Common myeloid progenitor, CD34-positive (primary cell): ENCODE data around the gene BRSK2.
"Not testable (repeated sequence)": the region's sequence is repeated elsewhere in the genome, so short reads cannot be mapped to it uniquely, and the experiment has no call there.

Source experiments
- CTCF ChIA-PET: fragments of 350-600 bp; sonication (Branson Sonifier 250); formaldehyde crosslinking; loops from one replicate; lab custom pipeline; 2021; ENCODE audit warnings: antibody characterized with exemption; lab: Charles Lee
- POLR2A ChIA-PET: fragments of 350-600 bp; sonication (Branson Sonifier 250); formaldehyde crosslinking; loops from one replicate; lab custom pipeline; 2021; ENCODE audit warnings: antibody characterized with exemption; lab: Charles Lee
- DNase-seq, 3 donors: peaks; one replicate each; pipeline versions ENCODE4 v3.0.0 to v3.0.0-alpha.2; 2013
- H3K27ac ChIP-seq, 2 experiments: 1 replicate in 1 of 2; 2 replicates in 1 of 2; pipeline ENCODE4 v1.7.0; 2013; ENCODE audit warnings: inconsistent platforms in 2 of 2, low read length in 2 of 2, mild to moderate bottlenecking in 2 of 2, low read depth in 1 of 2, moderate library complexity in 1 of 2; ENCODE audit not compliant: severe bottlenecking in 2 of 2, insufficient read depth in 1 of 2, poor library complexity in 1 of 2
- H3K27me3 ChIP-seq, 5 experiments: replicated peaks in 2 of 5; 1 replicate in 3 of 5; 2 replicates in 2 of 5; pipeline versions ENCODE4 v1.6.1 to v1.7.0; 2013; ENCODE audit warnings: low read length in 4 of 5, mild to moderate bottlenecking in 2 of 5, moderate library complexity in 2 of 5, inconsistent platforms in 1 of 5; ENCODE audit not compliant: insufficient read depth in 5 of 5, control insufficient read depth in 4 of 5
- H3K36me3 ChIP-seq, 4 experiments: 1 replicate in 2 of 4; 2 replicates in 2 of 4; pipeline versions ENCODE4 v1.6.1 to v1.7.0; 2013; ENCODE audit warnings: low read length in 3 of 4, control low read depth in 1 of 4, mild to moderate bottlenecking in 1 of 4; ENCODE audit not compliant: control insufficient read depth in 4 of 4, insufficient read depth in 4 of 4
- H3K4me1 ChIP-seq, 4 experiments: 1 replicate in 3 of 4; 2 replicates in 1 of 4; pipeline versions ENCODE4 v1.6.1 to v1.7.1; 2013; ENCODE audit warnings: low read length in 3 of 4, mild to moderate bottlenecking in 3 of 4, control low read depth in 1 of 4, inconsistent platforms in 1 of 4, moderate library complexity in 1 of 4; ENCODE audit not compliant: control insufficient read depth in 4 of 4, insufficient read depth in 4 of 4; ENCODE audit errors: control extremely low read depth in 1 of 4
- H3K4me3 ChIP-seq, 7 experiments: 1 replicate in 4 of 7; 2 replicates in 3 of 7; pipeline versions ENCODE4 v1.5.1 to v1.7.0; 2013; ENCODE audit warnings: mild to moderate bottlenecking in 7 of 7, low read length in 6 of 7, moderate library complexity in 6 of 7, inconsistent platforms in 2 of 7, low read depth in 2 of 7, control low read depth in 1 of 7; ENCODE audit not compliant: insufficient read depth in 4 of 7, control insufficient read depth in 1 of 7; ENCODE audit errors: extremely low read depth in 1 of 7
- H3K9me3 ChIP-seq, 5 experiments: 1 replicate in 4 of 5; 2 replicates in 1 of 5; pipeline versions ENCODE4 v1.6.1 to v1.7.1; 2013; ENCODE audit warnings: low read length in 4 of 5, mild to moderate bottlenecking in 2 of 5, inconsistent platforms in 1 of 5, low read depth in 1 of 5, moderate library complexity in 1 of 5; ENCODE audit not compliant: control insufficient read depth in 4 of 5, insufficient read depth in 2 of 5; ENCODE audit errors: control extremely low read depth in 1 of 5
- WGBS: methylation state at CpG from one replicate; pipeline ENCODE4 v1.1.5; 2013; ENCODE audit not compliant: insufficient coverage; 5-methylcytosine and 5-hydroxymethylcytosine counted together

The BRSK2 gene

GRCh38 chr11:1507381-1508140 lies 117.8 kb downstream of the BRSK2 start:
- no peaks in the 10 kb centered on the region for H3K36me3 ChIP-seq
- CTCF ChIA-PET = interaction anchor here (0.6 to 1.2 kb wide), 3 partner anchors 8 to 305 kb away, joined by 3 to 4 read pairs (median 3); no protein-coding TSS in a partner anchor
- WGBS = 42% methylated on average over 18 of the region's 21 CpGs
- no peak overlapping the region for H3K27ac ChIP-seq
- no peak for DNase-seq
- H3K9me3 ChIP-seq = no peaks in the 10 kb centered on the region
- peak overlapping the region in 1 of 7 experiments; percentile 33 for H3K4me3 ChIP-seq
- POLR2A ChIA-PET = interaction anchor here (0.6 kb wide), 1 partner anchor 87 kb away, joined by 4 read pairs; no protein-coding TSS in a partner anchor
- H3K4me1 ChIP-seq = peaks cover 0 to 27% (median 22%) of the 10 kb centered on the region in 4 experiments
- no peaks in the 10 kb centered on the region for H3K27me3 ChIP-seq

DNA sequence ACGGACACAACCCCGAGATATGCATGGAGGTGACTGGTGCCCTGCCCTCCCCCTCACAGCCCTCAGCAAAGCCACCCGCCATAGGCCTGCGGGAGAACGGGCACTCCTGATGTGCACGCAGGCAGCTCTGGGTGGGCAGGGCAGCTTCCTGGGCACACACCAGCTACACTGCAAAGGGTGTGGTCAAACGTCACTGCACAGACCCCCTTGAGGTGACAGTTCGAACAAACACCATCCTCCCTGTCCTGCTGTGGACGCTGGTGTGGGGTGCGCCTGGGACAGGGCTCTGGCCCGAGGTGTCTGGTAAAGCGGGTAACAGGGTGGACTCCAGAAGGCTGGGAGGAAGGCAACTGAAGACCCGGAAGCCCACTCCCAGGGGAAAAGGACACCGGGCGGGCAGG lies 118.8 kb downstream of the BRSK2 start:
- POLR2A ChIA-PET = no interaction called here
- CTCF ChIA-PET = interaction anchor here (1.2 kb wide), 1 partner anchor 306 kb away, joined by 3 read pairs; no protein-coding TSS in a partner anchor

GRCh38 chr11:1508986-1509385 lies 119.3 kb downstream of the BRSK2 start:
- H3K4me1 ChIP-seq = peaks cover 0 to 27% (median 22%) of the 10 kb centered on the region in 4 experiments
- ChIA-PET CTCF (no interaction called here), POLR2A (no interaction called here)
- peaks cover 0 to 5% (median 0%) of the 10 kb centered on the region in 4 experiments for H3K36me3 ChIP-seq
- no peak overlapping the region for H3K4me3 ChIP-seq
- DNase-seq = no peak
- no peaks in the 10 kb centered on the region for H3K9me3 ChIP-seq
- no peaks in the 10 kb centered on the region for H3K27me3 ChIP-seq
- no peak overlapping the region for H3K27ac ChIP-seq
- WGBS = 93% methylated on average over 10 of the region's 10 CpGs

More for the DNA sequence above, 118.8 kb downstream of the BRSK2 start:
- H3K4me1 ChIP-seq = peaks cover 0 to 27% (median 22%) of the 10 kb centered on the region in 4 experiments
- no peak for DNase-seq
- WGBS = 93% methylated on average over 12 of the region's 15 CpGs
- H3K9me3 ChIP-seq = no peaks in the 10 kb centered on the region
- H3K27ac ChIP-seq = no peak overlapping the region
- no peaks in the 10 kb centered on the region for H3K36me3 ChIP-seq
- H3K27me3 ChIP-seq = no peaks in the 10 kb centered on the region
- no peak overlapping the region for H3K4me3 ChIP-seq

DNA sequence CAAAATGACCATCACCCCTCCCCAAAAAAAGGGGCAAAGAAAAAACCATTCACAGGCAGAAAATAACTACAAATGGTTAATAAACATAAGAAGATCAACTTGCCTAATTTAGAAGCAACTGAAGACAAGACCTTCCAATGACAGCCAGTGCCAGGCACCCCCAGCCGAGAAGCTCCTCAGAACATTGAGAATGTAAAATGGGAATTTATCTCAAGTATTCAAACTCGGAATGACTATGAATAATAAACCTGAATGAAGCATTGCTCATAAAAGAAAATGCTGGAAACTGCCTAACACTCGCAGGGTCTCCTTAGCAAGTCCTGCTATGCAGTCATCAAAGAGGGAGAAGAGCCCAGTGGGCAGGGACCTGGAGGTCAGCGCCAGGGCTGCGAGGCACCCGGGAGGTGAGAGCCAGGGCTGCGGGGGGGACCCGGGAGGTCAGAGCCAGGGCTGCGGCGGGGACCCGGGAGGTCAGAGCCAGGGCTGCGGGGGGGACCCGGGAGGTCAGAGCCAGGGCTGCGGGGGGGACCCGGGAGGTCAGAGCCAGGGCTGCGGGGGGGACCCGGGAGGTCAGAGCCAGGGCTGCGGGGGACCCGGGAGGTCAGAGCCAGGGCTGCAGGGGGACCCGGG lies 120.0 kb downstream of the BRSK2 start:
- Histone ChIP-seq H3K36me3 (peaks cover 0 to 7% (median 0%) of the 10 kb centered on the region in 4 experiments), H3K4me1 (peaks cover 0 to 27% (median 22%) of the 10 kb centered on the region in 4 experiments), H3K27ac (no peak overlapping the region), H3K27me3 (no peaks in the 10 kb centered on the region), H3K9me3 (no peaks in the 10 kb centered on the region), H3K4me3 (no peak overlapping the region)
- WGBS = 92% methylated on average over 3 of the region's 20 CpGs
- no peak for DNase-seq
- ChIA-PET POLR2A (no interaction called here), CTCF (no interaction called here)

GRCh38 chr11:1510351-1510750 lies 120.6 kb downstream of the BRSK2 start:
- H3K9me3 ChIP-seq, H3K4me3 ChIP-seq, H3K27ac ChIP-seq, H3K36me3 ChIP-seq, H3K27me3 ChIP-seq, POLR2A ChIA-PET, DNase-seq, CTCF ChIA-PET: not testable (repeated sequence)
- 86% methylated on average over 8 of the region's 18 CpGs for WGBS
- H3K4me1 ChIP-seq = peaks cover 0 to 29% (median 23%) of the 10 kb centered on the region in 4 experiments

DNA sequence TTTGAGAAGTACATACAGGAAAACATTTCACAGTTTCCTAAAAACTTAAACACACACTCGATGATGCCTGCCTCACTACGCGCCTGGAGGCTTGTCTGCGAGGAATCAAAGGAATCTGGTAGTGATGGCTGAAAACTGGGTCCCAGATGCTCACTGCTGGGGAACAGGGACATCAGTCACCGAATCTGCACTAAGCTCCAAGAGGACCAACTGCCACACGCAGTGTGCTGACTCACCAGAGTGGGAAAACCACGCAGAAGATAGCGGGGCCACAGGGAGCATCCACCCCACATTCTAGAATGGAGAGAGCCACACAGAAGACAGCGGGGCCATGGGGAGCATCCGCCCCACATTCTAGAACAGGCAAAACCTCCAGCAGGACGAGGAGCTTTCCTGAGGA lies 121.2 kb downstream of the BRSK2 start:
- ChIA-PET CTCF (no interaction called here), POLR2A (no interaction called here)
- no peak for DNase-seq
- Histone ChIP-seq H3K36me3 (peaks cover 0 to 7% (median 0%) of the 10 kb centered on the region in 4 experiments), H3K4me3 (no peak overlapping the region), H3K27me3 (no peaks in the 10 kb centered on the region), H3K9me3 (no peaks in the 10 kb centered on the region), H3K27ac (no peak overlapping the region), H3K4me1 (peaks cover 0 to 35% (median 25%) of the 10 kb centered on the region in 4 experiments)
- WGBS = 74% methylated on average over 5 of the region's 11 CpGs
